Epithelial cell of proximal tubule (primary cell): ENCODE measurements around the gene SLC22A7. TPM values are rescaled to one million over a fixed set of nuclear protein-coding genes. Genes with fewer than 3 reads are reported as not detected.

Experiments
- DNase-seq: peaks from one replicate; pipeline ENCODE4 v3.0.0-alpha.2; 2011; ENCODE audit warnings: low read depth
- H3K4me3 ChIP-seq: 2 replicates; pipeline ENCODE4 v1.5.1; 2011; ENCODE audit warnings: low read depth, mild to moderate bottlenecking, low read length
- total RNA-seq: library from RNA; depleted of rRNA; stranded (reverse); fragments of >200 nt; gene quantifications from 2 replicates; pipeline ENCODE4 v1.2.3, GENCODE V29; 2015
- TF ChIP-seq, protein P1 (sequence below): conservative IDR thresholded peaks from 2 replicates; pipeline ENCODE4 v1.5.1; 2012; ENCODE audit warnings: low read depth, mild to moderate bottlenecking, low read length

The SLC22A7 gene, protein sequence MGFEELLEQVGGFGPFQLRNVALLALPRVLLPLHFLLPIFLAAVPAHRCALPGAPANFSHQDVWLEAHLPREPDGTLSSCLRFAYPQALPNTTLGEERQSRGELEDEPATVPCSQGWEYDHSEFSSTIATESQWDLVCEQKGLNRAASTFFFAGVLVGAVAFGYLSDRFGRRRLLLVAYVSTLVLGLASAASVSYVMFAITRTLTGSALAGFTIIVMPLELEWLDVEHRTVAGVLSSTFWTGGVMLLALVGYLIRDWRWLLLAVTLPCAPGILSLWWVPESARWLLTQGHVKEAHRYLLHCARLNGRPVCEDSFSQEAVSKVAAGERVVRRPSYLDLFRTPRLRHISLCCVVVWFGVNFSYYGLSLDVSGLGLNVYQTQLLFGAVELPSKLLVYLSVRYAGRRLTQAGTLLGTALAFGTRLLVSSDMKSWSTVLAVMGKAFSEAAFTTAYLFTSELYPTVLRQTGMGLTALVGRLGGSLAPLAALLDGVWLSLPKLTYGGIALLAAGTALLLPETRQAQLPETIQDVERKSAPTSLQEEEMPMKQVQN
- total RNA-seq: not detected in 2 replicates

DNA sequence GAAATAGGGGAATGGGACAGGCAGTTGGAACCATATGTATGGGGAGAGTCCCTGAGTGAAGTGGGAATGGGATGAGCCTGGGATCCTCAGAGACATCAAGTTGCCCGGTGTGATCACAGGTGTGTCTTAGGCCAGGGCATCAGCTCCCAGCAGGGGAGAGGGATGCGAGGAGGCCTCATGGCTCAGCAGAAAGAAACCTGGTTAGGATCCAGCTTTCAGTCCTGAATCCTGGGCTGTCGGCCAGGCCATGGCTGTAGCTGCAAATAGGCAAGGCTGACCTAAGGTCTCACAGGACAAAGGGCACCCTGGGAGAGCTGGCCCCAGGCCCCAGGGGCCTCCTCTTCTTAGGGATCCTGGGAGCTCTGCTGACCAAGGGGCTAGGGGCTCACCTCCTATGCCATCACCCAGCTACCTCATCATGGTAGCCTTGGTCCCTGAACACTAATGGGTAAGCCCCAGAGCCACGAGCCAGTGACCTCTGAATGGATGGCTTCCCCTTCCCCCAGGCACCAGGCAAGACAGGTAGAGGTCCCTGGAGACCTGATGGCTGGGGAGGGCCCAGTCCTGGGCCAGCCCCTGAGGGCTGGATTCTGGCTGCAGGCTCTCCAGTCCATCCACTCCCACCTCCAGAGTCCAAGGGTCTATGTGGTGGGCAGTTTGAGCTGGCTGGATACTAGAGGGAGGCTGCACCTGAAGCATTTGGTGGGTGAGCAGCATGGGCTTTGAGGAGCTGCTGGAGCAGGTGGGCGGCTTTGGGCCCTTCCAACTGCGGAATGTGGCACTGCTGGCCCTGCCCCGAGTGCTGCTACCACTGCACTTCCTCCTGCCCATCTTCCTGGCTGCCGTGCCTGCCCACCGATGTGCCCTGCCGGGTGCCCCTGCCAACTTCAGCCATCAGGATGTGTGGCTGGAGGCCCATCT is at the start of gene SLC22A7:
SLC22A7 (plus strand) TSS at position 617 of the 921 bp plus-strand sequence; CDS start at position 716, 99 bp downstream.
- TF ChIP-seq, protein P1, sequence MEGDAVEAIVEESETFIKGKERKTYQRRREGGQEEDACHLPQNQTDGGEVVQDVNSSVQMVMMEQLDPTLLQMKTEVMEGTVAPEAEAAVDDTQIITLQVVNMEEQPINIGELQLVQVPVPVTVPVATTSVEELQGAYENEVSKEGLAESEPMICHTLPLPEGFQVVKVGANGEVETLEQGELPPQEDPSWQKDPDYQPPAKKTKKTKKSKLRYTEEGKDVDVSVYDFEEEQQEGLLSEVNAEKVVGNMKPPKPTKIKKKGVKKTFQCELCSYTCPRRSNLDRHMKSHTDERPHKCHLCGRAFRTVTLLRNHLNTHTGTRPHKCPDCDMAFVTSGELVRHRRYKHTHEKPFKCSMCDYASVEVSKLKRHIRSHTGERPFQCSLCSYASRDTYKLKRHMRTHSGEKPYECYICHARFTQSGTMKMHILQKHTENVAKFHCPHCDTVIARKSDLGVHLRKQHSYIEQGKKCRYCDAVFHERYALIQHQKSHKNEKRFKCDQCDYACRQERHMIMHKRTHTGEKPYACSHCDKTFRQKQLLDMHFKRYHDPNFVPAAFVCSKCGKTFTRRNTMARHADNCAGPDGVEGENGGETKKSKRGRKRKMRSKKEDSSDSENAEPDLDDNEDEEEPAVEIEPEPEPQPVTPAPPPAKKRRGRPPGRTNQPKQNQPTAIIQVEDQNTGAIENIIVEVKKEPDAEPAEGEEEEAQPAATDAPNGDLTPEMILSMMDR: no peak
- DNase-seq: no peak
- no peak within 1 kb of the TSS for H3K4me3 ChIP-seq

DNA sequence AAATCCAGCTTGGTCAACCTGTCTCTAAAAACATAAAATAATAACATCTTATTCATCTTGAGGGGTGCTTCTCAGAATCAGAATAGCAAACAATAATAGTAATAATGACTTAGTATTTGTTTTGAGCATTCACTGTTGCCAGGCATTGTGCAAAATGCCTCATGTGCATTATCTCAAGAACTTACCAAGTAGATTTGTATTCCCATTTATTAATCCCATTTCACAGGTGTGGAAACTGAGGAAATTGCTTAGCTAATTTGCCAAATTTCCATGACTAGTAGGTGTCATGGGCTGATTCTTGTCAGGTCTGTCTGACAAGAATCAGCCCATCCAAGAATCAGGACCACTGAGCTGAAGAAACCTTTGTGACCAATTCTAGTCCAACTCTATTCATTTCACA is 49.3 kb upstream of the SLC22A7 start:
- H3K4me3 ChIP-seq: no peak overlapping the region
- no peak for DNase-seq
- TF ChIP-seq, protein P1: no peak

DNA sequence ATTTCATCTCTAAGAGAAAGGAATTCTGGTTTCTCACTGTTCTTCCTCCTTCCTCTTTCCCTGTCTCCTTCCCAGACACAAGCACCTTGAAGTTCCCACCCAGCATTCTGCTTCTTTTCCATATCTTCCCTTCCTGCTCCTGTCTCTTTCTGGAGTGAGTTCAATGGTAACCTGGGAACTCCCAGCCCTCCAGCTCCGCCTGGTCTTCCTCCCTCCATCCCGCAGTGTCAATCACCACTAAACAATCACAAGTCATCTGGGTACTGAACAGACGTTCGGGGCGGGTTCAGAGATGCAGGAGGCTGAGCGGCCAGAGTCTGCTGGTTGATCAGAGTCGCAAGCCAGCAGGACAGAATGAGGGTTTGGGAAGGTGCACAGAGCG is 47.1 kb upstream of the SLC22A7 start:
- TF ChIP-seq, protein P1: no peak
- no peak overlapping the region for H3K4me3 ChIP-seq
- no peak for DNase-seq

DNA sequence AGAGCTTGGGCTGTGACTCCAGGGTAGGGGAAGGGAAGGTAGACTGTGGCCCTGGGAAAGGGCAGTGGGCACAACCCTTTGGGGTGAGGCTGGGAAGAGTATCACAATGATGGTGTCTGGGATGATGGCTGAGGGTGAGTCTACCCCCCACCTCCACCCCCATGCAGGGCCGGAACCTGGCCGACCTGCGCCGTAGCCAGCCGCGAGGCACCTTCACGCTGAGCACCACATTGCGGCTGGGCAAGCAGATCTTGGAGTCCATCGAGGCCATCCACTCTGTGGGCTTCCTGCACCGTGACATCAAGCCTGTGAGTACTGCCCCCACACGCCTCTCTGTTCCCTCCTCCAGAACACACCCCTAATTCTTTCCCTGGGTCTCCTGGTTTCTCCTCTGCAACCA is 44.7 kb upstream of the SLC22A7 start:
- TF ChIP-seq, protein P1: no peak
- no peak for DNase-seq
- H3K4me3 ChIP-seq: no peak overlapping the region

DNA sequence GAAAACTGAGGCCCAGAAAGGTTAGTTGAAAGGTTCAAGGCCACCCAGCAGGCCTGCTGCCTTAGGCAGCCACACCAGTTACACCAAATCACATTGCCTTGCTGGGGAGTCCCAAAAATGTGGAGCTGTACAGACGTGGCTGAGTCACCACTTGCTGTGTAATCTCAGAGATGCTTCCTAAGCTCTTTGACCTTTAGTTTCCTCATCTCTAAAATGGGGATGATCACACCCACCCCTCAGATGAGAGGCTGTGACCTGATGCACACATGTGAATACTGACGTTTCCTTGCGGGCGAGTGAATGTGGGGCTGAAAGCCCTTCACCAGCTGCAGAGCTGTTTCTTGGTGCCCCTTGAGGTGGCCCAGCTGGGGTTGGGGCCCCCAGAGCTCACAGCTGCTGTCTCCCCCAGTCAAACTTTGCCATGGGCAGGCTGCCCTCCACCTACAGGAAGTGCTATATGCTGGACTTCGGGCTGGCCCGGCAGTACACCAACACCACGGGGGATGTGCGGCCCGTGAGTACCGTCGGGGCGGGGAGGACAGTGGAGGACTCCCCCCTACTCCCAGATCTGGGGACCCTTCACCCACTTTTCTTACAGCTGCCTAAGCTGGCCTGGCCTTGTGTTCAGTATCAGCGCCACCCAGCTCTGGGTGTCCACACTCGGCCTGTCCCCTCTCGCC is 43.8 kb upstream of the SLC22A7 start:
- TF ChIP-seq, protein P1: no peak
- no peak for DNase-seq
- H3K4me3 ChIP-seq: no peak overlapping the region

DNA sequence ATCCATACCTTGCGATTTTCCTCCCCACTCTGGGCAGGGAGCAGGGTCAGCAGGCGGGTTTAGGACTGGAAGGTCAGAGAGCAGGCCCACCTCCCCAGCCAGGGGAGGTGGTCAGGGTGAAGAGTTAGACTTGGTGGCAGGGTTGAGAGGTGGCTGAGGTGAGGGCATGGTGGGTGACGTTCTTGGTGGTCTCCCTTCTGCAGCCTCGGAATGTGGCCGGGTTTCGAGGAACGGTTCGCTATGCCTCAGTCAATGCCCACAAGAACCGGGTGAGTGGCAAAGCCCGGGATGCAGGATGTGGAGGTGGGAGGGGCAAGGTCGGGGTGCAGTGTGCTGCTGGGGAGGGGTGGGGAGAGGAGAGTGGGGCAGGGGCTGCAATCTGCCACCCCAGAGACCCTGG is 43.2 kb upstream of the SLC22A7 start:
- TF ChIP-seq, protein P1: no peak
- no peak for DNase-seq
- H3K4me3 ChIP-seq: no peak overlapping the region
